Measurements from ENCODE around the gene TRAM2.

TRAM2 gene, protein sequence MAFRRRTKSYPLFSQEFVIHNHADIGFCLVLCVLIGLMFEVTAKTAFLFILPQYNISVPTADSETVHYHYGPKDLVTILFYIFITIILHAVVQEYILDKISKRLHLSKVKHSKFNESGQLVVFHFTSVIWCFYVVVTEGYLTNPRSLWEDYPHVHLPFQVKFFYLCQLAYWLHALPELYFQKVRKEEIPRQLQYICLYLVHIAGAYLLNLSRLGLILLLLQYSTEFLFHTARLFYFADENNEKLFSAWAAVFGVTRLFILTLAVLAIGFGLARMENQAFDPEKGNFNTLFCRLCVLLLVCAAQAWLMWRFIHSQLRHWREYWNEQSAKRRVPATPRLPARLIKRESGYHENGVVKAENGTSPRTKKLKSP

DNA sequence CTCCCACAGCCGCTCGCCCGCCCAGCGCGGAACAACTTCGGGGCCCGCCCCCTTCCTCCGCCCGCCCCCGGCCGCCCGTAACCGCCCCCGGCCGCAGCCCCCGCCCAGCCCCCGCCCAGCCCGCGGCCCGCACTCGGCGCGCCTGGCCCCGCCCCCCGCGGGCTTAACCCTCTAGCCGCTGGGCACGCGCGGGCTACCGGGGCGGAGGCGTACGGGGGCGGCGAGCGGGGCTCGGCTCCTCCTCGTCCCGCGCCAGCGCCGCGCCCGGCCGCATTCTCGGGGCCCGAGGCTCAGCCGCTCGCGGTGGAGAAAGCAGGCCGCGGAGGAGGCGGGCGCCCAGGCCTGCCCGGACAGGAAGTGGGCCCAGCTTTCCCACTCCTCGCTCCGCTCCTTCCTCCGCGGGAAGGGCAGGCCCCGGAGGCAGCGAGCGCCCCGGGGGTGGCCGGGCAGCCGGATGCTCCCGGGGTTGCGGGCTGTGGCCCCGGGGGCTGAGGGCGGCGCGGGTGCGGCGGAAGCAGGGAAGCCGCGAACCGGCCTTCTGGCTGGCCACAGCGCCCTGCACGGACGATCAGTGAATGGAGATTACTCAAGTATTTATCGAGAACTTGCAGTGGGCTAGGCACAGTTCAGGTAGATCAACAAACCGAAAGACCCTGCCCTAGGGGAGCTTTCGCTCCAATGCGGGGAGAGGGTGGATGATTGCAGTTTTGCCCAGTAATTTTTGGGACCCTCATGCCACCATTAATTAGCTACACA is at the start of gene TRAM2:
TRAM2 (minus strand) TSS at position 39 of the 756 bp plus-strand sequence. CDS start 145 bp downstream, outside the sequence.
- no peaks in the 10 kb centered on the region for H3K27me3 ChIP-seq (ENCODE audit: control insufficient read depth, insufficient read depth, low read length)
- H3K36me3 ChIP-seq (ENCODE audit: control insufficient read depth, insufficient read depth, low read length): no peaks in the 10 kb centered on the region
- no peak for DNase-seq (ENCODE audit: low read depth, low spot score)
- H3K4me1 ChIP-seq (ENCODE audit: control insufficient read depth, insufficient read depth, low read length): peaks cover 4% of the 10 kb centered on the region; the same call in 1 of the 2 replicates
- no peaks in the 10 kb centered on the region for H3K9me3 ChIP-seq (ENCODE audit: control insufficient read depth, insufficient read depth, low read length)
- H3K4me3 ChIP-seq (ENCODE audit: low read length): peak within 1 kb of the TSS; percentile 90
- H3K27ac ChIP-seq (ENCODE audit: low read length): no peak within 1 kb of the TSS
- no CpG with 5 or more reads among the region's 84 CpGs for WGBS (ENCODE audit: insufficient coverage, insufficient read length)

DNA sequence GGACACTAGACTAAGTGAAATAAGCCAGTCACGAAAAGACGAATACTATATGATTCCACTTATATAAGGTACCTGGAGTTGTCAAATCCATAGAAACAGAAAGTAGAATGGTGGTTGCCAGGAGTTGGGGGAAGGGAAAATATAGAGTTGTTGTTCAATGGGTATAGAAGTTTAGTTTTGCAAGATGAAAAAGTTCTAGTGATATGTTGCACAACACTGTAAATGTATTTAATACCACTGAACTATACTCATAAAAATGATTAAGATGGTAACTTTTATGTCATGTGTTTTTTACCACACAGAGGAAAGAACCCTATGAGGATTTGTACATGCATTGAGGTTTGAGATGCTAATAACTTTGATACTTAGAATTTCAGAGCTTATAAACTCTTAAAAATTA is 46.0 kb upstream of the TRAM2 start:
- DNase-seq (ENCODE audit: low read depth, low spot score): no peak
- H3K4me3 ChIP-seq (ENCODE audit: low read length): no peak overlapping the region
- H3K9me3 ChIP-seq (ENCODE audit: control insufficient read depth, insufficient read depth, low read length): no peaks in the 10 kb centered on the region
- H3K36me3 ChIP-seq (ENCODE audit: control insufficient read depth, insufficient read depth, low read length): no peaks in the 10 kb centered on the region
- no peak overlapping the region for H3K27ac ChIP-seq (ENCODE audit: low read length)
- WGBS (ENCODE audit: insufficient coverage, insufficient read length): no CpG with 5 or more reads among the region's 2 CpGs
- no peaks in the 10 kb centered on the region for H3K4me1 ChIP-seq (ENCODE audit: control insufficient read depth, insufficient read depth, low read length)
- no peaks in the 10 kb centered on the region for H3K27me3 ChIP-seq (ENCODE audit: control insufficient read depth, insufficient read depth, low read length)

DNA sequence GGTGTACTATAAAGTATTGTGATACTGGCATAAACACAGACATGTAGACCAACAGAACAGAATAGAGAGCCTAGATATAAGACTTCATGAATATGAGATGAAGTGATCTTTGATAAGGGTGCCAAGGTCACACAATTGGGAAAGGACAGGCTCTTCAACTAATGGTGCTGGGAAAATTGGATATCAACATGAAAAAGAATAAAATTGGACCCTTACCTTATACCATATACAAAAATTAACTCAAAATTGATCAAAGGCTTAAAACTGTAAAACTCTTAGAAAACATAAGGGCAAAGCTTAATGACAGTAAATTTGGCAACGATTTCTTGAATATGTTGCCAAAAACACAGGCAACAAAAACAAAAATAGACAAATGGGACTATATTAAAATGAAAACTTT is 44.8 kb upstream of the TRAM2 start:
- Histone ChIP-seq H3K36me3 (ENCODE audit: control insufficient read depth, insufficient read depth, low read length) (no peaks in the 10 kb centered on the region), H3K27me3 (ENCODE audit: control insufficient read depth, insufficient read depth, low read length) (no peaks in the 10 kb centered on the region), H3K4me1 (ENCODE audit: control insufficient read depth, insufficient read depth, low read length) (no peaks in the 10 kb centered on the region), H3K27ac (ENCODE audit: low read length) (no peak overlapping the region), H3K9me3 (ENCODE audit: control insufficient read depth, insufficient read depth, low read length) (no peaks in the 10 kb centered on the region), H3K4me3 (ENCODE audit: low read length) (no peak overlapping the region)
- no CpG with 5 or more reads among the region's 1 CpG for WGBS (ENCODE audit: insufficient coverage, insufficient read length)
- no peak for DNase-seq (ENCODE audit: low read depth, low spot score)

DNA sequence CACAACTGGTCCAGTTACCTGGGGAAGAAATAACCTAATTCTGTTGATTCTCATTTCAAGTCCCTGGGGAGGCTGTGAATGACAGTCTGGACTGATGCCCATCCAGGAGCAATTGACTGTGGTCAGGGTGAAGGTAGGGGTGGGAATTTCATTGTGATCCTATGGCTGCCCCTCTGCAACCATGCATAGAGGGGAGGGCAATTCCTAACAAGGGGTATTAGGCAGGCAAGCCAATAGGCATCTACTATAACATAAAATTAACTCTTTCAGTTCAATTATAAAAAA is 44.0 kb upstream of the TRAM2 start:
- no peak for DNase-seq (ENCODE audit: low read depth, low spot score)
- Histone ChIP-seq H3K36me3 (ENCODE audit: control insufficient read depth, insufficient read depth, low read length) (no peaks in the 10 kb centered on the region), H3K4me3 (ENCODE audit: low read length) (no peak overlapping the region), H3K27ac (ENCODE audit: low read length) (no peak overlapping the region), H3K9me3 (ENCODE audit: control insufficient read depth, insufficient read depth, low read length) (no peaks in the 10 kb centered on the region), H3K4me1 (ENCODE audit: control insufficient read depth, insufficient read depth, low read length) (no peaks in the 10 kb centered on the region), H3K27me3 (ENCODE audit: control insufficient read depth, insufficient read depth, low read length) (no peaks in the 10 kb centered on the region)

DNA sequence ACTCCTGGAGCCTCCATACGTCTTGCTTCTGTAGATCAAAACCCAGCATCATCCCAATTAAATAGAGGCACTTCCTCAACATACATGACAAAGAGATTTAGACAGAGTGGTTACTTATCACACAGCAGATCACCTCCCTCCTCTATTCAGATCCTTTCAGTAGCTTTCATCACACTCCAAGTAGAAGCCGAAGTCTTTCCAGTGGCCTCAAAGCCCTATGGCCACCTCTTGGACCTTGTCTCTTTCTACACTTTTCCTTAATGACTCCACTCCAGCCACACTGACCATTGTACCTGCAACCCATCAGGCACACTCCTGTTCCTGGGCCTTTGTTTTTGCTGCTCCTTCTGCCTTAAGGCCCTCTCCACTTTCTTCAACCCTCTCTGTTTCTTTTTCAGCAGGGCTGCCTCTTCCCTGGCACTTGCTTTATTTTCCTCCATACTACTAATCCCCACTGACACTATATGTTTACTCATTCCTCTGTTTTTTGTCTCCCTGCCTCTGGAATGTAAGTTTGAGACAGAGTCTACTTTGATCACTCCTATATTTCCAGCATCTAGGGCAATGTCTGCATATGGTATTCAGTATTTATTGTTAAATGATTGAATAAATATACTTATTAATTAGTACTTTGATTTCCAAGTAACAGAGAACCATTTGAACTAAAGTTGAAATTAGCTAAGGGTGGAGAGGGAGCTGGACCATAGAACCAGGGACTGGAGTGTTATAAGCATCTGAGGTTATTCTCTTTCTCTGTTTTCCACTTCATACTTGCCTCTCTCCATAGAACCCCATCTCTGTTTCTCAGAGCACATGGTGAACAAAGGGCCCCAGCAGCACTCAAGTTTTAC is 43.4 kb upstream of the TRAM2 start:
- H3K36me3 ChIP-seq (ENCODE audit: control insufficient read depth, insufficient read depth, low read length): no peaks in the 10 kb centered on the region
- H3K27me3 ChIP-seq (ENCODE audit: control insufficient read depth, insufficient read depth, low read length): no peaks in the 10 kb centered on the region
- H3K9me3 ChIP-seq (ENCODE audit: control insufficient read depth, insufficient read depth, low read length): no peaks in the 10 kb centered on the region
- DNase-seq (ENCODE audit: low read depth, low spot score): no peak
- no peak overlapping the region for H3K4me3 ChIP-seq (ENCODE audit: low read length)
- no CpG with 5 or more reads among the region's 2 CpGs for WGBS (ENCODE audit: insufficient coverage, insufficient read length)
- H3K4me1 ChIP-seq (ENCODE audit: control insufficient read depth, insufficient read depth, low read length): no peaks in the 10 kb centered on the region
- H3K27ac ChIP-seq (ENCODE audit: low read length): no peak overlapping the region

DNA sequence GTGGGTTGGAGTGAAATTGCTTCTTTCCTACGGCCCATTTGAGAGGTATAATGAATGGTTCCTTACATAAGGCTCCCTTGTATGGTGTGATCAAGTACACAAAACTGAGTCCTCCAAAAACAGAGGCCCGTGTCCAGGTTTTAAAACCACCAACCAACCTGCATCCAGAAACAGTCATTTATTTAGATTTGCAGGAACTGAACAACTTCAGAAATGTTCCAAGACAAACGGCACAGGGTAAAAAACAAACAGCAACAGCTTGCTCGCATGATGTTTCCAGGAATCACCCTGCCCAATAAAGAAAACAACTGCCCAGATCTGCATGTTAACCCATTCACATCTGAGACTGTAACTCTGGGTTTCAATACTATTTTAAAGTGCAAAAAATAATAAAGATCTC is 40.2 kb upstream of the TRAM2 start:
- Histone ChIP-seq H3K4me1 (ENCODE audit: control insufficient read depth, insufficient read depth, low read length) (no peaks in the 10 kb centered on the region), H3K9me3 (ENCODE audit: control insufficient read depth, insufficient read depth, low read length) (no peaks in the 10 kb centered on the region), H3K36me3 (ENCODE audit: control insufficient read depth, insufficient read depth, low read length) (no peaks in the 10 kb centered on the region), H3K27ac (ENCODE audit: low read length) (no peak overlapping the region), H3K27me3 (ENCODE audit: control insufficient read depth, insufficient read depth, low read length) (no peaks in the 10 kb centered on the region), H3K4me3 (ENCODE audit: low read length) (no peak overlapping the region)
- no CpG with 5 or more reads among the region's 4 CpGs for WGBS (ENCODE audit: insufficient coverage, insufficient read length)
- no peak for DNase-seq (ENCODE audit: low read depth, low spot score)

DNA sequence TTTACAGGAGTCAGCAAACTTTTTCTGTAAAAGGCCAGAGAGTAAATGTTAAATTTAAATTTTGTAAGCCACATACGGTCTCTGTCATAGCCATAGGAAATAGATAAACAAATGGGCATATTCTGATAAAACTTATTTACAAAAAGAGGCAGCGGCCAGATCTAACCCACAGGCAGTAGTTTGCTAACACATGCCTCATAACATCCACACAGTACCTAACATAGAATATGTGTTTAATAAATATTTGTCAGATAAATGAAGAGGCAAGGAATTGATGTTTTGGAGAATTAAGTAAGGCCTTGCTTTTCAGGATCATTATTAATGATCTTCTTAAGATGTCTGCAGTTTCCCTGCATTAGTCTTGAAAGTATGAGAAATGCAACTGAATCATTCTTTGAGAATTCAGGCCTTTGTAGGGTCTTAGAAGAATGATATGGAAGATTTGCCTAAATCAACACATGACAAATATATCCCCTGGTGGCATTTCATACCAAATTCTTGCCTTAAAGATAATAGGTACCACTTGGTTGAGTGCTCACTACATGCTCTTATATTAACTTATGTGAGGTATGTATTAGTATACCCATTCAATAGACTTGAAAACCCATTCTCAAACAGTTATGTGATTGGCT is 39.3 kb upstream of the TRAM2 start:
- no peaks in the 10 kb centered on the region for H3K4me1 ChIP-seq (ENCODE audit: control insufficient read depth, insufficient read depth, low read length)
- no peak for DNase-seq (ENCODE audit: low read depth, low spot score)

DNA sequence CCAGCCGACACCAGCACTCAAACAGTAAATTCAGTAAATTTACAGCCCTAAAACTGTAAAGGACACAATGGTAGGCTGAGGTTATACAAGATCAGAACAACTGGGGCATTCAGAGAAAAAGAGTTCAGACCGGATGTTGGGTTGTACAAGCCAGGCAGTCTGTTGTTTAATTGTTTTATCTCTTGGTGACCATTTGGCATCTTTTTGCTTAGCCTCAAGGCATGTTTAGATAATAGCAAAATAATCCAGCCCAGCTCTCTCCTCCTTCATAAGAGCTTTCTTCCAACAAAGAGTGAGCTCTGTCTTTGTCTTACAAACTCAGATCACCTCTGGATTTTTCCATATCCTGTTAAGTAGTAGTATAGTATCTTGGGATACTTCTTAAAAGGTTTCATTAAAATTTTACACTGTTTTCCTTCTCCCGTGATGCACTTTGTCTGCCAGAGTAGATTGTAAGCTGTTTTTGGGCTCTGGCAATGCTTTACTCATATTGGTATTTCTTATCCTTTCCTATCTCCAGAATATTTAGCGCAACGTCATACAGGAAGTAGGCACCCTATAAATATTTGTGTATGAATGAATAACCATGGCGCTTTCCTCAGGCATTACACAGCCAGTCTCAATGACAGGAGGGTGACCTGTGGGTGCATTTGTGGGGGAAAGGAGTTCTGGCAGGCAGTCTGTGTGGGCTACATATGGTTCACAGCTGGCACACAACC is 35.6 kb upstream of the TRAM2 start:
- no peaks in the 10 kb centered on the region for H3K36me3 ChIP-seq (ENCODE audit: control insufficient read depth, insufficient read depth, low read length)
- no peaks in the 10 kb centered on the region for H3K4me1 ChIP-seq (ENCODE audit: control insufficient read depth, insufficient read depth, low read length)
- no peak overlapping the region for H3K27ac ChIP-seq (ENCODE audit: low read length)
- no CpG with 5 or more reads among the region's 6 CpGs for WGBS (ENCODE audit: insufficient coverage, insufficient read length)
- H3K4me3 ChIP-seq (ENCODE audit: low read length): no peak overlapping the region
- DNase-seq (ENCODE audit: low read depth, low spot score): no peak
- no peaks in the 10 kb centered on the region for H3K9me3 ChIP-seq (ENCODE audit: control insufficient read depth, insufficient read depth, low read length)
- H3K27me3 ChIP-seq (ENCODE audit: control insufficient read depth, insufficient read depth, low read length): no peaks in the 10 kb centered on the region

More for the DNA sequence above, 39.3 kb upstream of the TRAM2 start:
- WGBS (ENCODE audit: insufficient coverage, insufficient read length): no CpG with 5 or more reads among the region's 2 CpGs
- Histone ChIP-seq H3K27ac (ENCODE audit: low read length) (no peak overlapping the region), H3K27me3 (ENCODE audit: control insufficient read depth, insufficient read depth, low read length) (no peaks in the 10 kb centered on the region), H3K36me3 (ENCODE audit: control insufficient read depth, insufficient read depth, low read length) (no peaks in the 10 kb centered on the region), H3K9me3 (ENCODE audit: control insufficient read depth, insufficient read depth, low read length) (no peaks in the 10 kb centered on the region), H3K4me3 (ENCODE audit: low read length) (no peak overlapping the region)

DNA sequence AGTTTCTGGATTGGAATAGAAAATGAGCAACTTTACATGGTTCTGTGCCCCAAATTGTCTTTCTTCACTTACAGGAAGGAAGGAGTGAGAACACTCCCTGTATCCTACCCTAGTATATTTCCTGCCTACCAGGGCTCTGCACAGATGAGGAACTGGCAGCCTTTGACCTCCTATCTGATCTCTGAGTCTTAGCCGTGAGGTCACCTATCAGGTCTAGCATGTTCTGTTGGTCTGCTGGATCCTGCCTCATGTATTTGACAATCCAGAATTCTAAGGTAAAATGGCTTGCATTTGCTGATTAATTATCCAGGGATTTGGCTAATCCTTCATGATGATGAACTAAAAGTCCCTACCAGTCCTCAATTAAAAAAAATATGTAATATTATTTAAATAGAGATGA is 35.0 kb upstream of the TRAM2 start:
- Histone ChIP-seq H3K9me3 (ENCODE audit: control insufficient read depth, insufficient read depth, low read length) (no peaks in the 10 kb centered on the region), H3K27me3 (ENCODE audit: control insufficient read depth, insufficient read depth, low read length) (no peaks in the 10 kb centered on the region), H3K4me3 (ENCODE audit: low read length) (no peak overlapping the region), H3K36me3 (ENCODE audit: control insufficient read depth, insufficient read depth, low read length) (no peaks in the 10 kb centered on the region), H3K27ac (ENCODE audit: low read length) (no peak overlapping the region), H3K4me1 (ENCODE audit: control insufficient read depth, insufficient read depth, low read length) (no peaks in the 10 kb centered on the region)
- no peak for DNase-seq (ENCODE audit: low read depth, low spot score)
- WGBS (ENCODE audit: insufficient coverage, insufficient read length): no CpG with 5 or more reads among the region's 1 CpG

Data from iPS DF 6.9 (cell line).